ENCODE results near the gene SMIM1. TPM values are rescaled to one million over a fixed set of nuclear protein-coding genes. Genes with fewer than 3 reads are reported as not detected.

Gene SMIM1
- total RNA-seq, 1 donor from 2014 or later: not detected

GRCh38 chr1:3735688-3736087, 36.9 kb upstream of the SMIM1 start:
- H3K27me3 ChIP-seq (ENCODE audit: control insufficient read depth, insufficient read depth, low read length): peaks cover 21% of the 10 kb centered on the region
- DNase-seq (ENCODE audit: low read depth): no peak
- TF ChIP-seq, protein P1, sequence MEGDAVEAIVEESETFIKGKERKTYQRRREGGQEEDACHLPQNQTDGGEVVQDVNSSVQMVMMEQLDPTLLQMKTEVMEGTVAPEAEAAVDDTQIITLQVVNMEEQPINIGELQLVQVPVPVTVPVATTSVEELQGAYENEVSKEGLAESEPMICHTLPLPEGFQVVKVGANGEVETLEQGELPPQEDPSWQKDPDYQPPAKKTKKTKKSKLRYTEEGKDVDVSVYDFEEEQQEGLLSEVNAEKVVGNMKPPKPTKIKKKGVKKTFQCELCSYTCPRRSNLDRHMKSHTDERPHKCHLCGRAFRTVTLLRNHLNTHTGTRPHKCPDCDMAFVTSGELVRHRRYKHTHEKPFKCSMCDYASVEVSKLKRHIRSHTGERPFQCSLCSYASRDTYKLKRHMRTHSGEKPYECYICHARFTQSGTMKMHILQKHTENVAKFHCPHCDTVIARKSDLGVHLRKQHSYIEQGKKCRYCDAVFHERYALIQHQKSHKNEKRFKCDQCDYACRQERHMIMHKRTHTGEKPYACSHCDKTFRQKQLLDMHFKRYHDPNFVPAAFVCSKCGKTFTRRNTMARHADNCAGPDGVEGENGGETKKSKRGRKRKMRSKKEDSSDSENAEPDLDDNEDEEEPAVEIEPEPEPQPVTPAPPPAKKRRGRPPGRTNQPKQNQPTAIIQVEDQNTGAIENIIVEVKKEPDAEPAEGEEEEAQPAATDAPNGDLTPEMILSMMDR (IDR thresholded peaks at IDR 0.05; ENCODE audit: insufficient read depth, low read length, poor library complexity, severe bottlenecking): no peak
- H3K36me3 ChIP-seq (ENCODE audit: control insufficient read depth, insufficient read depth, low read length): no peaks in the 10 kb centered on the region
- H3K4me3 ChIP-seq (ENCODE audit: low read depth, low read length): no peak overlapping the region

GRCh38 chr1:3736131-3736561, 36.4 kb upstream of the SMIM1 start:
- Histone ChIP-seq H3K4me3 (ENCODE audit: low read depth, low read length) (no peak overlapping the region), H3K27me3 (ENCODE audit: control insufficient read depth, insufficient read depth, low read length) (peaks cover 17% of the 10 kb centered on the region), H3K36me3 (ENCODE audit: control insufficient read depth, insufficient read depth, low read length) (no peaks in the 10 kb centered on the region)
- TF ChIP-seq, protein P1 (IDR thresholded peaks at IDR 0.05; ENCODE audit: insufficient read depth, low read length, poor library complexity, severe bottlenecking): no peak
- DNase-seq (ENCODE audit: low read depth): no peak

DNA sequence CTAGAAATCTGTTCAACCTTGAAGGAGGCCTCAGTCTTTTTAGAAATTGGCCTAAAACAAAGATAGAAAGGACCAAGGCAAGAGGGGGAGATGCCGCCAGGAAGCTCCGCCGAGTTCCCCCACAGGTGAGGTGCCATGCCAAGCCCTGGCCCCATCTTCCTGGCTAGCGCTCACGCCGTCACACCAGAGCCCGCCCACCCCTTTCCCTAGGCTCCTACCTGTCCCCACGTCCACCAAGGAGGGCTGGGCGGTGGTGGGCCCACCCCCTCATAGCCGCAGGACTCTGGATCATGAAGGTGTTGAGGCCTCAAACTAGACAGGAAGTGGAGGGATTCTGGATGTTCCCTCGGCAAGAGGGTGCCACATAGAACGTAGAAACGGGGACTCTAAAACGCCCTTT, 35.8 kb upstream of the SMIM1 start:
- DNase-seq (ENCODE audit: low read depth): no peak
- H3K27me3 ChIP-seq (ENCODE audit: control insufficient read depth, insufficient read depth, low read length): peaks cover 12% of the 10 kb centered on the region
- no peaks in the 10 kb centered on the region for H3K36me3 ChIP-seq (ENCODE audit: control insufficient read depth, insufficient read depth, low read length)
- no peak overlapping the region for H3K4me3 ChIP-seq (ENCODE audit: low read depth, low read length)
- TF ChIP-seq, protein P1 (IDR thresholded peaks at IDR 0.05; ENCODE audit: insufficient read depth, low read length, poor library complexity, severe bottlenecking): no peak

- TF ChIP-seq, protein P1 (IDR thresholded peaks at IDR 0.05; ENCODE audit: insufficient read depth, low read length, poor library complexity, severe bottlenecking): no peak
- Histone ChIP-seq H3K27me3 (ENCODE audit: control insufficient read depth, insufficient read depth, low read length) (no peaks in the 10 kb centered on the region), H3K36me3 (ENCODE audit: control insufficient read depth, insufficient read depth, low read length) (no peaks in the 10 kb centered on the region), H3K4me3 (ENCODE audit: low read depth, low read length) (no peak overlapping the region)
- no peak for DNase-seq (ENCODE audit: low read depth)
Observed at GRCh38 chr1:3738943-3739342, 33.6 kb upstream of the SMIM1 start.

DNA sequence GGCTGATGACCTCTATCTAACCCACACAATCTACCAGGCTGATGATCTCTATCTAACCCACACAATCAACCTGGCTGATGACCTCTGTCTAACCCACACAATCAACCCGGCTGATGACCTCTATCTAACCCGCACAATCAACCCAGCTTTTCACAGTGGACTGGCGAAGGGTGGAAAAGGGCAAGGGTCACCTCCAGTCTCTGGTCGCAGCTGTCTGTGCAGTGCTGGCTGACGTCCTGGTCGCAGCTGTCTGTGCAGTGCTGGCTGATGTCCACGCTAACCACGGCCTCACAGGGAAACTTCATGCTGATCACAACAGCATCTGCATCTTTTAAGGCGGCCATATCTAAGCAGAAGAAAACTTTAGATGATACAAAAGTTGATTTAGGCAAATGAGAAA, 32.5 kb upstream of the SMIM1 start:
- Histone ChIP-seq H3K36me3 (ENCODE audit: control insufficient read depth, insufficient read depth, low read length) (no peaks in the 10 kb centered on the region), H3K27me3 (ENCODE audit: control insufficient read depth, insufficient read depth, low read length) (no peaks in the 10 kb centered on the region), H3K4me3 (ENCODE audit: low read depth, low read length) (no peak overlapping the region)
- no peak for DNase-seq (ENCODE audit: low read depth)
- TF ChIP-seq, protein P1 (IDR thresholded peaks at IDR 0.05; ENCODE audit: insufficient read depth, low read length, poor library complexity, severe bottlenecking): no peak

DNA sequence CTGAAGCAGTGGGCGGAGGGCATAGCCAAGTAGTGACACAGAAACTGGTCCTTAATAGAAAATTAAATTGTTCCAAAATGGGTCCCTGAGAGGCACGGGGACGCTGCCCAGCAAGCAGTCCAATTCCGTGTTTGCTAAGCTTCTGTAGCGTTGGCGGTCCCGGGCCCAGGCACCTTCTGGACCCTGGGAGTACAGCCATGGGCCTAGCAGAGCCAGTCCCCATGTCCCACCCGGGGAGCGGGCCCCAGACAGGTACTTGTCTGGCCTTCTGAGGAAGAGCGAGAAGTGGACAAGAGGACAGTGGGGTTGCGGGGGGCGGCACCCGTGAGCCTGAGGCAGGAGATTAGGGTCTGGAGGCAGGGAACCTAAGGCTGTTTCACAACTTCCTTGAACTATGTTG, 31.8 kb upstream of the SMIM1 start:
- TF ChIP-seq, protein P1 (IDR thresholded peaks at IDR 0.05; ENCODE audit: insufficient read depth, low read length, poor library complexity, severe bottlenecking): no peak
- H3K36me3 ChIP-seq (ENCODE audit: control insufficient read depth, insufficient read depth, low read length): no peaks in the 10 kb centered on the region
- H3K4me3 ChIP-seq (ENCODE audit: low read depth, low read length): no peak overlapping the region

More for the DNA sequence above, 31.8 kb upstream of the SMIM1 start:
- no peaks in the 10 kb centered on the region for H3K27me3 ChIP-seq (ENCODE audit: control insufficient read depth, insufficient read depth, low read length)
- no peak for DNase-seq (ENCODE audit: low read depth)
